Psoas muscle (tissue), 8 donors: ENCODE data around the gene NDUFA3. TPM values are rescaled to one million over a fixed set of nuclear protein-coding genes. Genes with fewer than 3 reads are reported as not detected.
"Not testable (repeated sequence)": the region's sequence is repeated elsewhere in the genome, so short reads cannot be mapped to it uniquely, and the experiment has no call there.

ENCODE experiments used
- ATAC-seq, 4 donors: fragments of 200-7000 bp; cut with Tn5 transposase; one replicate each; pipeline ENCODE4 v1.9.1; 2020; ENCODE audit warnings: moderate library complexity in 3 of 4, mild to moderate bottlenecking in 2 of 4
- DNase-seq, 2 donors: peaks; one replicate each; pipeline ENCODE4 v3.0.0-alpha.2; 2020
- H3K27ac ChIP-seq: fragments of 200-600 bp; one replicate; pipeline ENCODE4 v1.8.0; 2022
- H3K27me3 ChIP-seq, 3 donors: fragments of 200-600 bp in 1 of 3; one replicate each; pipeline versions ENCODE4 v1.6.1 to v1.8.0; 2013 to 2022; ENCODE audit warnings: low read length in 2 of 3, mild to moderate bottlenecking in 2 of 3, moderate library complexity in 1 of 3; ENCODE audit not compliant: insufficient read depth in 3 of 3
- H3K36me3 ChIP-seq, 2 donors: fragments of 200-600 bp in 1 of 2; one replicate each; pipeline versions ENCODE4 v1.6.1 to v1.8.0; 2013 to 2022; ENCODE audit warnings: low read depth in 1 of 2, mild to moderate bottlenecking in 1 of 2, moderate library complexity in 1 of 2; ENCODE audit not compliant: insufficient read depth in 1 of 2
- H3K4me1 ChIP-seq: fragments of 200-600 bp; one replicate; pipeline ENCODE4 v1.8.0; 2022
- H3K4me3 ChIP-seq: fragments of 200-600 bp; one replicate; pipeline ENCODE4 v1.8.0; 2022; ENCODE audit warnings: mild to moderate bottlenecking
- H3K9me3 ChIP-seq: fragments of 200-600 bp; one replicate; pipeline ENCODE4 v1.8.0; 2022
- CTCF ChIP-seq: fragments of 200-600 bp; IDR thresholded peaks from one replicate; pipeline ENCODE4 v1.8.0; 2022; ENCODE audit warnings: antibody characterized with exemption
- WGBS, 3 donors: extraction: QIAGEN DNeasy Blood & Tissue Kit; methylation state at CpG; one replicate each; pipeline versions ENCODE4 v1.1.6 to v1.1.7; 2013; 5-methylcytosine and 5-hydroxymethylcytosine counted together
- intact Hi-C, 2 donors: fragments of 100-400 bp; cut with DNase I; formaldehyde crosslinking; loops; one replicate each; pipeline versions ENCODE4 v1.11.0 to v1.14.2; 2022
- polyA plus RNA-seq, 3 donors: library from polyadenylated mRNA; stranded (reverse); fragments of 200-250 nt; gene quantifications; one replicate each; pipeline ENCODE4 v1.2.3, GENCODE V29; 2013
- total RNA-seq, 4 donors: library from RNA; stranded (reverse); fragmentation: NEBNext Ultra II Directional in 2 of 4; extraction: Animal tissue kit (Norgen Biotek cat#: 25700) in 2 of 4; gene quantifications; one replicate each; pipeline versions ENCODE4 v1.2.1 to v1.2.4, GENCODE V29; 2021 to 2023
- donor health status: healthy with polysubstance abuse.
- donor health status: DM: no; HTN: no; CAD: no; lungs with moderate emphysema.
- donor health status: Bipolar disorder and iron deficiency.
- donor health status: healthy.
- donor health status: DM: yes; HTN: yes; CAD: no.
- donor health status: DM: no; HTN: no; CAD: no.
- donor health status: DM: no; HTN: no; CAD: no.
- donor health status: DM: yes; HTN: yes; CAD: no.

The NDUFA3 gene
- total and polyA plus RNA-seq, 7 donors, result 260 to 473 (median 326) TPM

- Histone ChIP-seq H3K4me3 (no peak overlapping the region), H3K36me3 (no peaks in the 10 kb centered on the region), H3K27me3 (peaks cover 0 to 40% (median 15%) of the 10 kb centered on the region in 3 donors), H3K4me1 (no peaks in the 10 kb centered on the region), H3K9me3 (no peaks in the 10 kb centered on the region), H3K27ac (no peak overlapping the region)
- no peak for ATAC-seq
- no peak for TF ChIP-seq CTCF
- 80 to 87% (median 81%) methylated on average over 17 of the region's 17 CpGs for WGBS, 3 donors
- intact Hi-C loops, result no loop called here
- no peak for DNase-seq
Observed at GRCh38 chr19:54094426-54095000, 8.1 kb upstream of the NDUFA3 start.

GRCh38 chr19:54095136-54095858, 7.4 kb upstream of the NDUFA3 start:
- no peaks in the 10 kb centered on the region for H3K9me3 ChIP-seq
- 66 to 69% (median 67%) methylated on average over 22 of the region's 22 CpGs for WGBS, 3 donors
- H3K4me1 ChIP-seq, result no peaks in the 10 kb centered on the region
- H3K4me3 ChIP-seq, result peak overlapping the region; percentile 53
- no peak for TF ChIP-seq CTCF
- H3K27me3 ChIP-seq, result peaks cover 0 to 40% (median 15%) of the 10 kb centered on the region in 3 donors
- intact Hi-C loops, result no loop called here
- H3K36me3 ChIP-seq, result no peaks in the 10 kb centered on the region
- DNase-seq, result no peak
- peak in 1 of 4 donors; percentile 13 for ATAC-seq
- H3K27ac ChIP-seq, result no peak overlapping the region

- intact Hi-C loops, H3K4me1 ChIP-seq, H3K36me3 ChIP-seq, H3K9me3 ChIP-seq, H3K27ac ChIP-seq: not testable (repeated sequence)
- peaks cover 0 to 40% (median 15%) of the 10 kb centered on the region in 3 donors for H3K27me3 ChIP-seq
- peak overlapping the region; percentile 53 for H3K4me3 ChIP-seq
- ATAC-seq (peak; percentile 48 to 62 (median 55)), DNase-seq (peak; percentile 55 to 68)
- WGBS, 3 donors, result 0 to 1% (median 1%) methylated on average over 21 to 46 of the region's 46 CpGs
Observed at GRCh38 chr19:54095859-54096616, 6.6 kb upstream of the NDUFA3 start.

GRCh38 chr19:54096617-54097106, 6.0 kb upstream of the NDUFA3 start:
- Histone ChIP-seq H3K4me1 (no peaks in the 10 kb centered on the region), H3K4me3 (peak overlapping the region; percentile 18), H3K9me3 (no peaks in the 10 kb centered on the region), H3K27ac (no peak overlapping the region), H3K36me3 (no peaks in the 10 kb centered on the region), H3K27me3 (peaks cover 0 to 40% (median 15%) of the 10 kb centered on the region in 3 donors)
- 7 to 10% (median 9%) methylated on average over 14 of the region's 14 CpGs for WGBS, 3 donors
- DNase-seq, result no peak
- no peak for ATAC-seq
- no peak for TF ChIP-seq CTCF
- intact Hi-C loops, result no loop called here
